Esophagus muscularis mucosa (tissue), 3 donors: ENCODE results near the gene C12orf75.
"Not testable (repeated sequence)": the region's sequence is repeated elsewhere in the genome, so short reads cannot be mapped to it uniquely, and the experiment has no call there.

Experiments
- CTCF ChIP-seq, 3 experiments: fragments of 200-600 bp in 2 of 3; fragments of 450-650 bp in 1 of 3; sonication (generic) in 2 of 3; IDR thresholded peaks; one replicate each; pipeline ENCODE4 v1.5.1; 2017 to 2019; ENCODE audit warnings: antibody characterized with exemption in 3 of 3, mild to moderate bottlenecking in 2 of 3, moderate library complexity in 1 of 3
- EP300 ChIP-seq: sonication (generic); formaldehyde crosslinking; IDR thresholded peaks from one replicate; pipeline ENCODE4 v1.6.1; 2017; ENCODE audit warnings: antibody characterized with exemption

GRCh38 chr12:105404134-105404533 lies 73.6 kb downstream of the C12orf75 start:
- TF ChIP-seq CTCF (IDR thresholded peaks at IDR 0.05); EP300: not testable (repeated sequence)
